ENCODE results near the gene GPHN. TPM values are rescaled to one million over a fixed set of nuclear protein-coding genes. Genes with fewer than 3 reads are reported as not detected.

GPHN gene
- 7.9 and 12.4 TPM in 2 replicates for total RNA-seq

GRCh38 chr14:66507722-66508546 lies at the start of gene GPHN:
GPHN (plus strand) TSS chr14:66508147.

GRCh38 chr14:66485910-66486421 lies 22.0 kb upstream of the GPHN start, which contains the start of gene CCDC196:
CCDC196 (plus strand) TSS chr14:66486371; CDS start chr14:66486503, 132 bp downstream.

Other genes with a start within 250 kb of the GPHN start
- gene CCDC196, start 21.8 kb upstream of the GPHN start, total RNA-seq: not detected in 2 replicates